Fibroblast of villous mesenchyme (primary cell): ENCODE measurements around the gene TECPR2. TPM values are rescaled to one million over a fixed set of nuclear protein-coding genes. Genes with fewer than 3 reads are reported as not detected.
A peak's percentile ranks its signal among the peaks of the same experiment; 100 is the strongest.

Source experiments
- DNase-seq: peaks from one replicate; pipeline ENCODE4 v3.0.0-alpha.2; 2010; ENCODE audit warnings: low read depth
- H3K4me3 ChIP-seq: 2 replicates; pipeline ENCODE4 v1.5.1; 2011; ENCODE audit warnings: low read depth, mild to moderate bottlenecking, low read length
- total RNA-seq: library from RNA; depleted of rRNA; stranded (reverse); fragments of >200 nt; gene quantifications from 2 replicates; pipeline ENCODE4 v1.2.3, GENCODE V29; 2012
- TF ChIP-seq, protein P1 (sequence below): IDR thresholded peaks from 2 replicates; pipeline ENCODE4 v1.5.1; 2012; ENCODE audit warnings: low read depth, mild to moderate bottlenecking, low read length; ENCODE audit not compliant: insufficient read depth

TECPR2 gene
- total RNA-seq, 1 donor, result 19.9 TPM

- TF ChIP-seq, protein P1, sequence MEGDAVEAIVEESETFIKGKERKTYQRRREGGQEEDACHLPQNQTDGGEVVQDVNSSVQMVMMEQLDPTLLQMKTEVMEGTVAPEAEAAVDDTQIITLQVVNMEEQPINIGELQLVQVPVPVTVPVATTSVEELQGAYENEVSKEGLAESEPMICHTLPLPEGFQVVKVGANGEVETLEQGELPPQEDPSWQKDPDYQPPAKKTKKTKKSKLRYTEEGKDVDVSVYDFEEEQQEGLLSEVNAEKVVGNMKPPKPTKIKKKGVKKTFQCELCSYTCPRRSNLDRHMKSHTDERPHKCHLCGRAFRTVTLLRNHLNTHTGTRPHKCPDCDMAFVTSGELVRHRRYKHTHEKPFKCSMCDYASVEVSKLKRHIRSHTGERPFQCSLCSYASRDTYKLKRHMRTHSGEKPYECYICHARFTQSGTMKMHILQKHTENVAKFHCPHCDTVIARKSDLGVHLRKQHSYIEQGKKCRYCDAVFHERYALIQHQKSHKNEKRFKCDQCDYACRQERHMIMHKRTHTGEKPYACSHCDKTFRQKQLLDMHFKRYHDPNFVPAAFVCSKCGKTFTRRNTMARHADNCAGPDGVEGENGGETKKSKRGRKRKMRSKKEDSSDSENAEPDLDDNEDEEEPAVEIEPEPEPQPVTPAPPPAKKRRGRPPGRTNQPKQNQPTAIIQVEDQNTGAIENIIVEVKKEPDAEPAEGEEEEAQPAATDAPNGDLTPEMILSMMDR, result no peak
- no peak for DNase-seq
These were observed 45.0 kb upstream of the TECPR2 start for GRCh38 chr14:102317564-102318248.

GRCh38 chr14:102318781-102319276 lies 43.9 kb upstream of the TECPR2 start:
- no peak for DNase-seq
- peak overlapping the region; percentile 78 for H3K4me3 ChIP-seq
- TF ChIP-seq, protein P1, result no peak

More at GRCh38 chr14:102317564-102318248, 45.0 kb upstream of the TECPR2 start:
- peak overlapping the region; percentile 67 for H3K4me3 ChIP-seq

- DNase-seq, result peak; percentile 89
- H3K4me3 ChIP-seq, result peak within 1 kb of the TSS; percentile 78
- TF ChIP-seq, protein P1, result no peak
These were observed 43.2 kb upstream of the TECPR2 start, which contains the start of gene ZNF839 for GRCh38 chr14:102319351-102320032. TSS of gene ZNF839 (plus strand) at chr14:102319746. CDS start at chr14:102319766, 20 bp downstream.

DNA sequence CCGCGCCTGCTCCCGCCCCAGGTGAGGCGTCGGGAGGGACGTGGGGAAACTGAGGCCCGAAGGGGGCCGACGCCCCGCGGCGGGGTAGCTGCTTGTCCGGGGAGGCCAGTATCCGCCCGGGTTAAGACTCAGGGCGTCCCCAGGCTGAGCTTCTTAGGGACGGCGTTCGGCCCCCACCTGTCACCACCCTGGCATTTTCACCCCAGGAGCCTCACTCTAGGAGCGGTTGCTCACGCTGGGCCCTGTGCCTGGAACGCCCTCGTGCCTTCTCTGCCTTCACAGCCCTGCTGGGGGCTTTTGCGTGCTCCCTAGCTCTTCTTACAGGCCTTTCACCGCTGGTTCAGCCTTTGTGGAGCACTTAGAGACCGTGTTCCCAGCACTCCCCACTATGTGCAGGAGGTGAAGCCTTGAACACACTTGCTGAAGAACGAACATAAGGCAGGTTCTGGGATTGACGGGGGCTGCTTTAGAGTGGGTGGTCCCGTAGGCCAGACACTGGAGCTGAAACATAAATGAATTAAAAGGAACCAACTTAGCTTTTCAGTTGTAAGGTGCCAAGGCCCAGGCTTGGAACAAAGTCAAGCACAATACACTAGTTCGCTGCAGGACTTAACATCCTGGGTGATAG lies 42.6 kb upstream of the TECPR2 start:
- peak overlapping the region; percentile 78 for H3K4me3 ChIP-seq
- peak; percentile 58 for DNase-seq
- TF ChIP-seq, protein P1, result no peak

DNA sequence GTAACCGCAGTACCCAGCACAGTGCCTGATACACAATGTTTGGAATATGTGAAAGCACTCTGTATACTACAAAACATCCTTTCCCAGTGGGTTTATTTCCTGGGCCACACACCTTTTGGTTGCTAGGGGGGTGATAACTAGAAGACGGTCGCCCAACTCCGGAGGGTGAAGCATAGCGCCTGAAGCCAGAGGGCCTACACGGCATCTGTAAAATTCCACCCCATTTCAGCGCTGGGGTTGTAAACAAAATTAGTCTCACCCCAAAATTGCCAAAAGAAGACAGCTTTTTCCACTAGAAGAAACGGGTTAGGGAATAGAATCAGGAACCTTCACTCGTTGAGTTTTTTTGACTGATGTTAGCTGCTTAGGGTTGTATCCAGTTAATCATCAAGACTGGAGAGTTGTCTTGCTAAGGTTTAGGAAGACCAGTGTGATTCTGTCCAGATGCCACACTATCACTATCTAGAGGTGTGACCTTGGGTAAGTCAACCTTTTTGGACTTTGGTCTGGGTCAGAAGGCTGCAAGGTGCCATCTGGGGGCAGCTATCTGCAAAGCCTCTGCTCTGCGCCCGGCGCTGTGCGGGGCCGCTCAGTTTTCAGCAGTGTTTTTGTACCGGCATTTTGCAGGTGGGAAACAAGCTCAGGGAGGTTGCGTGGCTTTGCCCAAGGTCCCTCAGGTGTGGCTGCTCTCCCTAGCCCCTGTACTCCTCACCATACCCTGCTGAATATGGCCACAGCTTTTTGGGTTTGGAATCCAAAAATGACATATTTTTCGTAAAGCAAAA lies 41.9 kb upstream of the TECPR2 start:
- no peak for DNase-seq
- TF ChIP-seq, protein P1, result no peak
- peak overlapping the region; percentile 78 for H3K4me3 ChIP-seq
